Epithelial cell of proximal tubule (primary cell): ENCODE data around the gene VSTM5. TPM values are rescaled to one million over a fixed set of nuclear protein-coding genes. Genes with fewer than 3 reads are reported as not detected.
A peak's percentile ranks its signal among the peaks of the same experiment; 100 is the strongest.
"Not testable (repeated sequence)": the region's sequence is repeated elsewhere in the genome, so short reads cannot be mapped to it uniquely, and the experiment has no call there.

ENCODE experiments used
- DNase-seq: peaks from one replicate; pipeline ENCODE4 v3.0.0-alpha.2; 2011; ENCODE audit warnings: low read depth
- H3K4me3 ChIP-seq: 2 replicates; pipeline ENCODE4 v1.5.1; 2011; ENCODE audit warnings: low read depth, mild to moderate bottlenecking, low read length
- CTCF ChIP-seq: conservative IDR thresholded peaks from 2 replicates; pipeline ENCODE4 v1.5.1; 2012; ENCODE audit warnings: low read depth, mild to moderate bottlenecking, low read length
- total RNA-seq: library from RNA; depleted of rRNA; stranded (reverse); fragments of >200 nt; gene quantifications from 2 replicates; pipeline ENCODE4 v1.2.3, GENCODE V29; 2015

VSTM5 gene
- total RNA-seq, 1 donor from 2014 or later = 0.17 TPM

- DNase-seq = no peak
These were observed 20.2 kb upstream of the VSTM5 start for GRCh38 chr11:93870616-93871015.

GRCh38 chr11:93869830-93870229, 19.4 kb upstream of the VSTM5 start:
- no peak for DNase-seq
- no peak overlapping the region for H3K4me3 ChIP-seq
- TF ChIP-seq CTCF = no peak

More at GRCh38 chr11:93870616-93871015, 20.2 kb upstream of the VSTM5 start:
- H3K4me3 ChIP-seq = no peak overlapping the region
- TF ChIP-seq CTCF = no peak

- TF ChIP-seq CTCF = peak; percentile 56
- DNase-seq, H3K4me3 ChIP-seq: not testable (repeated sequence)
These were observed 18.0 kb upstream of the VSTM5 start for GRCh38 chr11:93868404-93868803.

- no peak for DNase-seq
- no peak for TF ChIP-seq CTCF
- no peak overlapping the region for H3K4me3 ChIP-seq
These were observed 11.4 kb upstream of the VSTM5 start for GRCh38 chr11:93861808-93862207.

- no peak for DNase-seq
- H3K4me3 ChIP-seq = no peak overlapping the region
- TF ChIP-seq CTCF = no peak
These were observed 7.8 kb upstream of the VSTM5 start for GRCh38 chr11:93858121-93858775.

- H3K4me3 ChIP-seq = no peak overlapping the region
- TF ChIP-seq CTCF = no peak
- DNase-seq = no peak
These were observed 7.1 kb upstream of the VSTM5 start for GRCh38 chr11:93857413-93858120.

- TF ChIP-seq CTCF = no peak
- H3K4me3 ChIP-seq = no peak overlapping the region
- no peak for DNase-seq
These were observed 1.8 kb upstream of the VSTM5 start for GRCh38 chr11:93852242-93852641.
